ENCODE data around the gene RERE. TPM values are rescaled to one million over a fixed set of nuclear protein-coding genes. Genes with fewer than 3 reads are reported as not detected.

The RERE gene
- total RNA-seq, 1 donor from 2014 or later, result 124 TPM

DNA sequence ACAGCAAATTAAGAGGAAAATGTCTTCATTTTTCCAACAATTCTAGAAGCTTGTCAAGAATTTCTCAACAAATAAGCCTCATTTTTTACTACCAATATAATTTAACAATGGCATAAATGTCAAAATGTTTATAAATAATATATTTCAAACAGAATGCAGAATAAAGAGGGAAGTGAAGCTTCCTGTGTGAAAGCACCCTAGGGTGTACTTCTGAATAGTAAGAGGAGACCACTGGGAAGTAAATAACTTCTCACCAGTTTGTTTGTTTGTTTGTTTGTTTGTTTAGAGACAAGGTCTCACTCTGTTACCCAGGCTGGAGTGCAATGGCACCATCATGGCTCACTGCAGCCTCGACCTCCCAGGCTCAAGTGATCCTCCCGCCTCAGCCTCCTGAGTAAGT, 255.2 kb downstream of the RERE start:
- H3K9me3 Mint-ChIP-seq (ENCODE audit: unreplicated experiment), result no peaks in the 10 kb centered on the region
- H3K27me3 ChIP-seq (ENCODE audit: insufficient read depth, low read length), result no peaks in the 10 kb centered on the region
- H3K36me3 Mint-ChIP-seq (ENCODE audit: low read depth, unreplicated experiment), result peaks cover 2% of the 10 kb centered on the region
- peaks cover 7% of the 10 kb centered on the region for H3K4me1 ChIP-seq (ENCODE audit: insufficient read depth, low read length)
- peaks cover 24% of the 10 kb centered on the region for H3K4me1 Mint-ChIP-seq (ENCODE audit: low read depth, unreplicated experiment)
- no peak overlapping the region for H3K4me3 ChIP-seq (ENCODE audit: insufficient read depth, low read depth, low read length)
- no peak overlapping the region for H3K27ac Mint-ChIP-seq (ENCODE audit: unreplicated experiment)
- no peaks in the 10 kb centered on the region for H3K27me3 Mint-ChIP-seq (ENCODE audit: low read depth, unreplicated experiment)
- H3K27ac ChIP-seq (ENCODE audit: low read depth, low read length), result no peak overlapping the region
- H3K79me2 ChIP-seq (ENCODE audit: insufficient read depth, low read length), result peaks cover 14% of the 10 kb centered on the region
- TF ChIP-seq, protein P1, sequence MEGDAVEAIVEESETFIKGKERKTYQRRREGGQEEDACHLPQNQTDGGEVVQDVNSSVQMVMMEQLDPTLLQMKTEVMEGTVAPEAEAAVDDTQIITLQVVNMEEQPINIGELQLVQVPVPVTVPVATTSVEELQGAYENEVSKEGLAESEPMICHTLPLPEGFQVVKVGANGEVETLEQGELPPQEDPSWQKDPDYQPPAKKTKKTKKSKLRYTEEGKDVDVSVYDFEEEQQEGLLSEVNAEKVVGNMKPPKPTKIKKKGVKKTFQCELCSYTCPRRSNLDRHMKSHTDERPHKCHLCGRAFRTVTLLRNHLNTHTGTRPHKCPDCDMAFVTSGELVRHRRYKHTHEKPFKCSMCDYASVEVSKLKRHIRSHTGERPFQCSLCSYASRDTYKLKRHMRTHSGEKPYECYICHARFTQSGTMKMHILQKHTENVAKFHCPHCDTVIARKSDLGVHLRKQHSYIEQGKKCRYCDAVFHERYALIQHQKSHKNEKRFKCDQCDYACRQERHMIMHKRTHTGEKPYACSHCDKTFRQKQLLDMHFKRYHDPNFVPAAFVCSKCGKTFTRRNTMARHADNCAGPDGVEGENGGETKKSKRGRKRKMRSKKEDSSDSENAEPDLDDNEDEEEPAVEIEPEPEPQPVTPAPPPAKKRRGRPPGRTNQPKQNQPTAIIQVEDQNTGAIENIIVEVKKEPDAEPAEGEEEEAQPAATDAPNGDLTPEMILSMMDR (IDR thresholded peaks at IDR 0.05; ENCODE audit: insufficient read depth, low read depth, low read length), result no peak
- TF ChIP-seq EZH2 (IDR thresholded peaks at IDR 0.05; ENCODE audit: insufficient read depth, low read length), result no peak
- H3K4me3 Mint-ChIP-seq (ENCODE audit: unreplicated experiment), result no peak overlapping the region
- H3K4me2 ChIP-seq (ENCODE audit: low read length), result no peak overlapping the region
- DNase-seq (ENCODE audit: low read depth) (no peak), FAIRE-seq (no peak)
- no peak overlapping the region for H3K9ac ChIP-seq (ENCODE audit: low read length)
- peaks cover 17% of the 10 kb centered on the region for H4K20me1 ChIP-seq (ENCODE audit: insufficient read depth, low read length)
- H3K9me3 ChIP-seq (ENCODE audit: insufficient read depth, low read depth, low read length), result no peaks in the 10 kb centered on the region
- H2AFZ ChIP-seq (ENCODE audit: low read depth, low read length), result no peak overlapping the region
- H3K36me3 ChIP-seq (ENCODE audit: insufficient read depth, low read length), result no peaks in the 10 kb centered on the region

DNA sequence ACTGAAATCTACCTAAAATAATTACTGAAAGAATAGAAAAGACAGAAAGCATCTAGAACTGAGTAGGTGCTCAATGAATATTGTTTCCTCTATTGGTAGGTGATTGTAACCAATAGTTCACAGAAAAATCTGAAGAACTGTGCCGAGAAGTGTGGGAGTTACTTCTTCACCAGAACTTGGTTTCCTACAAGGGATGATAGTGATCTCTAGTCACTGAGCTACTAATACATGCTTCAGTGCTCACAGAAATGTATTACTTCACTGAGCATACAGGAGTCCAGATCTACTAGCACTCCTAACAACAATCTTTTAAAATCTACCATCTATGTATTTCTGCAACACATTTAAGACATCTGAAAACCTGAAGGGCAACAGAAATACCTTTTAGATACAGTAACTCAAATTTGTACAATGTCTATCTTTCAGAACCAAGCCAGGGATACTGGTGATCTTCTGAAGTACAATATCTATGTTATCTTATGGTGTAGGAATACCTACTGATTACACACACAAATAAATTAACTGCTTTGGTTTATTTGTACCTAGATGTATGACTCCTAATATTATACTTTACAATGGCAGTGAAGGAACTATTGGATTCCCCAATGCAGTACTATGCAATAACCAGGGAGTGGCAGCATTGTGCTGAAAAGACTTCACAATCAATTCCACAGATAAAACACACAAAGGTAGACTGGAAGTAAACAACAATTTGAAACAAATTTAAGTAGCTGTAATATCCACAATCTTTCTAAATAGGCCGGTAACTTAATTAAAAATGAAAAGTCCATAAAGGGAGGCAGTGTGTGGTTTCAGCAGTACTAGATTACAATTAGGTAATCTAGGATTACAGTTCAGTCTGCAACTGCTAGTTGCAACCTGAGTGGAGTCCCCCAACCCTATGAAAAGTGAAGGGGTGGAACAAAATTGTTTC, 256.6 kb downstream of the RERE start:
- peaks cover 13% of the 10 kb centered on the region for H3K79me2 ChIP-seq (ENCODE audit: insufficient read depth, low read length)
- H3K36me3 ChIP-seq (ENCODE audit: insufficient read depth, low read length), result no peaks in the 10 kb centered on the region
- DNase-seq (ENCODE audit: low read depth), result no peak
- H3K9me3 Mint-ChIP-seq (ENCODE audit: unreplicated experiment), result no peaks in the 10 kb centered on the region
- peaks cover 6% of the 10 kb centered on the region for H3K36me3 Mint-ChIP-seq (ENCODE audit: low read depth, unreplicated experiment)
- no peak overlapping the region for H3K27ac Mint-ChIP-seq (ENCODE audit: unreplicated experiment)
- no peaks in the 10 kb centered on the region for H3K9me3 ChIP-seq (ENCODE audit: insufficient read depth, low read depth, low read length)
- peaks cover 20% of the 10 kb centered on the region for H3K4me1 Mint-ChIP-seq (ENCODE audit: low read depth, unreplicated experiment)
- H3K27me3 Mint-ChIP-seq (ENCODE audit: low read depth, unreplicated experiment), result no peaks in the 10 kb centered on the region
- H3K4me2 ChIP-seq (ENCODE audit: low read length), result no peak overlapping the region
- no peak for TF ChIP-seq EZH2 (IDR thresholded peaks at IDR 0.05; ENCODE audit: insufficient read depth, low read length)
- TF ChIP-seq, protein P1 (IDR thresholded peaks at IDR 0.05; ENCODE audit: insufficient read depth, low read depth, low read length), result peak; percentile 93
- H2AFZ ChIP-seq (ENCODE audit: low read depth, low read length), result no peak overlapping the region
- H3K4me1 ChIP-seq (ENCODE audit: insufficient read depth, low read length), result peaks cover 7% of the 10 kb centered on the region
- H3K9ac ChIP-seq (ENCODE audit: low read length), result no peak overlapping the region
- peak; percentile 17 for FAIRE-seq
- H4K20me1 ChIP-seq (ENCODE audit: insufficient read depth, low read length), result peaks cover 17% of the 10 kb centered on the region
- no peak overlapping the region for H3K4me3 ChIP-seq (ENCODE audit: insufficient read depth, low read depth, low read length)
- H3K27me3 ChIP-seq (ENCODE audit: insufficient read depth, low read length), result no peaks in the 10 kb centered on the region
- H3K27ac ChIP-seq (ENCODE audit: low read depth, low read length), result no peak overlapping the region
- H3K4me3 Mint-ChIP-seq (ENCODE audit: unreplicated experiment), result no peak overlapping the region

DNA sequence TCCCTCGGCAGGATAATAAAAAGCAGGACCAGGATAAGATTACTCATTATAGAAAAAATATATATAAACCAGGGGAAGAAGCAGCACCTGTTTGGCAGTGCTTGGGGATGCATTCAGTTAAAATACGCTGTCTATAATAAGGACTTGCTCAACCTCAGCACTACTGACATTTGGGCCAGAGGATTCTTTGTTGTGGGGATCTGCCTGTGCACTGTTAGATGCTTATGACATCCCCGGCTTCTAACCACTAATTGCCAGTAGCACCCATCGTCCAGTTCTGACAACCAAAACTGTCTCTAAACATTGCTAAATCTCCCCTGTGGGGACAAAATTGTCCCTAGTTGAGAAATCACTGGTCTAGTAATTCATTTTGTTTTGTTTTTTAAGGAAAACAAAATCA, 257.4 kb downstream of the RERE start:
- Histone ChIP-seq H2AFZ (ENCODE audit: low read depth, low read length) (no peak overlapping the region), H3K9ac (ENCODE audit: low read length) (no peak overlapping the region), H3K27me3 (ENCODE audit: insufficient read depth, low read length) (no peaks in the 10 kb centered on the region), H3K9me3 (ENCODE audit: insufficient read depth, low read depth, low read length) (no peaks in the 10 kb centered on the region), H3K4me3 (ENCODE audit: insufficient read depth, low read depth, low read length) (no peak overlapping the region), H3K4me2 (ENCODE audit: low read length) (no peak overlapping the region), H3K27ac (ENCODE audit: low read depth, low read length) (no peak overlapping the region), H3K79me2 (ENCODE audit: insufficient read depth, low read length) (peaks cover 10% of the 10 kb centered on the region), H4K20me1 (ENCODE audit: insufficient read depth, low read length) (peaks cover 17% of the 10 kb centered on the region), H3K36me3 (ENCODE audit: insufficient read depth, low read length) (no peaks in the 10 kb centered on the region), H3K4me1 (ENCODE audit: insufficient read depth, low read length) (peaks cover 12% of the 10 kb centered on the region)
- TF ChIP-seq EZH2 (IDR thresholded peaks at IDR 0.05; ENCODE audit: insufficient read depth, low read length), result no peak
- TF ChIP-seq, protein P1 (IDR thresholded peaks at IDR 0.05; ENCODE audit: insufficient read depth, low read depth, low read length), result no peak
- peaks cover 9% of the 10 kb centered on the region for H3K36me3 Mint-ChIP-seq (ENCODE audit: low read depth, unreplicated experiment)
- H3K9me3 Mint-ChIP-seq (ENCODE audit: unreplicated experiment), result no peaks in the 10 kb centered on the region
- FAIRE-seq (no peak), DNase-seq (ENCODE audit: low read depth) (no peak)
- H3K4me3 Mint-ChIP-seq (ENCODE audit: unreplicated experiment), result no peak overlapping the region
- no peaks in the 10 kb centered on the region for H3K27me3 Mint-ChIP-seq (ENCODE audit: low read depth, unreplicated experiment)
- H3K4me1 Mint-ChIP-seq (ENCODE audit: low read depth, unreplicated experiment), result peaks cover 24% of the 10 kb centered on the region
- H3K27ac Mint-ChIP-seq (ENCODE audit: unreplicated experiment), result no peak overlapping the region
